Mucosa of rectum (tissue), 2 donors: Measurements from ENCODE around the gene MKS1.

Experiments used
- H3K27ac ChIP-seq, 2 donors: one replicate each; pipeline ENCODE4 v1.7.0; 2013; ENCODE audit warnings: inconsistent platforms in 2 of 2, low read depth in 2 of 2, low read length in 2 of 2
- H3K27me3 ChIP-seq, 2 donors: one replicate each; pipeline ENCODE4 v1.7.0; 2013; ENCODE audit warnings: low read length in 2 of 2; ENCODE audit not compliant: control insufficient read depth in 2 of 2, insufficient read depth in 2 of 2
- H3K36me3 ChIP-seq, 2 donors: one replicate each; pipeline ENCODE4 v1.7.0; 2013; ENCODE audit warnings: low read length in 2 of 2; ENCODE audit not compliant: control insufficient read depth in 2 of 2, insufficient read depth in 2 of 2
- H3K4me1 ChIP-seq, 2 donors: one replicate each; pipeline ENCODE4 v1.7.0; 2013; ENCODE audit warnings: low read length in 2 of 2, mild to moderate bottlenecking in 1 of 2; ENCODE audit not compliant: control insufficient read depth in 2 of 2, insufficient read depth in 2 of 2
- H3K4me3 ChIP-seq, 2 donors: one replicate each; pipeline ENCODE4 v1.7.0; 2013; ENCODE audit warnings: low read length in 2 of 2
- H3K9ac ChIP-seq, 2 donors: one replicate each; pipeline ENCODE4 v1.7.0; 2013; ENCODE audit warnings: low read length in 2 of 2, low read depth in 1 of 2, mild to moderate bottlenecking in 1 of 2
- H3K9me3 ChIP-seq, 2 donors: one replicate each; pipeline ENCODE4 v1.7.0; 2013; ENCODE audit warnings: low read length in 2 of 2; ENCODE audit not compliant: control insufficient read depth in 2 of 2
- donor health status: healthy.
- donor health status: Normal muscosa, but diverticular disease.

The MKS1 gene

GRCh38 chr17:58253082-58253481 is 34.0 kb upstream of the MKS1 start:
- Histone ChIP-seq H3K4me3 (no peak overlapping the region), H3K36me3 (no peaks in the 10 kb centered on the region), H3K9ac (no peak overlapping the region), H3K27ac (no peak overlapping the region), H3K27me3 (peaks cover 8 to 17% of the 10 kb centered on the region in 2 donors), H3K4me1 (peaks cover 0 to 5% of the 10 kb centered on the region in 2 donors), H3K9me3 (no peaks in the 10 kb centered on the region)

DNA sequence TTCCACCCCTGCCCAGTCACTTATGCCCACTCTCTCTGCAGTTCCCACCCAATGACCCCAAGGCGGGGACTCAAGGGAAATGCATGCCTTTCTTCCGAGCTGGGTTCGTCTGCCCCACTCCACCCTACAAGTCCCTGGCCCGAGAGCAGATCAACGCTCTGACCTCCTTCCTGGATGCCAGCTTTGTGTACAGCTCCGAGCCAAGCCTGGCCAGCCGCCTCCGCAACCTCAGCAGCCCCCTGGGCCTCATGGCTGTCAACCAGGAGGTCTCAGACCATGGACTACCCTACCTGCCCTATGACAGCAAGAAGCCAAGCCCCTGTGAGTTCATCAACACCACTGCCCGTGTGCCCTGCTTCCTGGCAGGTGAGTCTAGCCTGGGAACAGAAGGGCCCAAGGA is 33.1 kb upstream of the MKS1 start:
- no peak overlapping the region for H3K27ac ChIP-seq
- H3K9ac ChIP-seq, result no peak overlapping the region
- no peak overlapping the region for H3K4me3 ChIP-seq
- H3K36me3 ChIP-seq, result no peaks in the 10 kb centered on the region
- peaks cover 0 to 5% of the 10 kb centered on the region in 2 donors for H3K4me1 ChIP-seq
- H3K27me3 ChIP-seq, result peaks cover 10 to 17% of the 10 kb centered on the region in 2 donors
- no peaks in the 10 kb centered on the region for H3K9me3 ChIP-seq

GRCh38 chr17:58250344-58251011 is 31.4 kb upstream of the MKS1 start:
- Histone ChIP-seq H3K9me3 (no peaks in the 10 kb centered on the region), H3K27ac (no peak overlapping the region), H3K36me3 (no peaks in the 10 kb centered on the region), H3K4me3 (no peak overlapping the region), H3K27me3 (peaks cover 10 to 22% of the 10 kb centered on the region in 2 donors), H3K4me1 (peaks cover 0 to 5% of the 10 kb centered on the region in 2 donors), H3K9ac (no peak overlapping the region)

- Histone ChIP-seq H3K4me3 (peak overlapping the region; percentile 59), H3K27me3 (peaks cover 7 to 22% of the 10 kb centered on the region in 2 donors), H3K9me3 (no peaks in the 10 kb centered on the region), H3K36me3 (no peaks in the 10 kb centered on the region), H3K9ac (peak overlapping the region in 1 of 2 donors; percentile 6), H3K4me1 (peaks cover 0 to 5% of the 10 kb centered on the region in 2 donors), H3K27ac (no peak overlapping the region)
Observed at GRCh38 chr17:58249270-58250133, 30.4 kb upstream of the MKS1 start.

- Histone ChIP-seq H3K27ac (no peak overlapping the region), H3K27me3 (peaks cover 7 to 22% of the 10 kb centered on the region in 2 donors)
Observed at GRCh38 chr17:58248955-58249269, 29.9 kb upstream of the MKS1 start.

GRCh38 chr17:58247511-58248363 is 28.7 kb upstream of the MKS1 start:
- H3K36me3 ChIP-seq, result no peaks in the 10 kb centered on the region
- peaks cover 12 to 23% of the 10 kb centered on the region in 2 donors for H3K27me3 ChIP-seq
- H3K27ac ChIP-seq, result no peak overlapping the region
- H3K4me1 ChIP-seq, result peaks cover 0 to 5% of the 10 kb centered on the region in 2 donors
- H3K4me3 ChIP-seq, result no peak overlapping the region
- H3K9me3 ChIP-seq, result no peaks in the 10 kb centered on the region
- no peak overlapping the region for H3K9ac ChIP-seq

More at GRCh38 chr17:58248955-58249269, 29.9 kb upstream of the MKS1 start:
- no peak overlapping the region for H3K4me3 ChIP-seq
- H3K9me3 ChIP-seq, result no peaks in the 10 kb centered on the region
- H3K9ac ChIP-seq, result no peak overlapping the region
- H3K4me1 ChIP-seq, result peaks cover 0 to 5% of the 10 kb centered on the region in 2 donors
- no peaks in the 10 kb centered on the region for H3K36me3 ChIP-seq

DNA sequence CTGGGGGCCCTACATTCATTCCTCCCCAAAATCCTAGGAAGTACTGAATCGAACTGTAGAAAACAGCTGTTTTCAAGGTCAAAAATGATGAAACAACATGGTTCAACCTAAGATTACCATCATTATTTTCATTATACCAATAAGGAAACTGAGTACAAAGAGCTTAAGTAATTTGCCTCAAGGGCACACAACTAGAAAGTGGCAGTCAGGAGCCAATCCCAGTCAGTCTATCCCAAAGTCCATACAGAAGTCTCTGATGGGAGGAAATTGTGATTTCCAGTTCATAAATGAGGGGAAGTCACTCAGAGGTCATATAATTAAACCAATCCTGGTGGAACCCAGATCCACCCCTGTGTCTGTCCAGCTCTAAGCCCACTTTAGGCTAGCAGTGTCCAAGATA is 27.7 kb upstream of the MKS1 start:
- no peaks in the 10 kb centered on the region for H3K36me3 ChIP-seq
- H3K27me3 ChIP-seq, result peaks cover 18 to 30% of the 10 kb centered on the region in 2 donors

DNA sequence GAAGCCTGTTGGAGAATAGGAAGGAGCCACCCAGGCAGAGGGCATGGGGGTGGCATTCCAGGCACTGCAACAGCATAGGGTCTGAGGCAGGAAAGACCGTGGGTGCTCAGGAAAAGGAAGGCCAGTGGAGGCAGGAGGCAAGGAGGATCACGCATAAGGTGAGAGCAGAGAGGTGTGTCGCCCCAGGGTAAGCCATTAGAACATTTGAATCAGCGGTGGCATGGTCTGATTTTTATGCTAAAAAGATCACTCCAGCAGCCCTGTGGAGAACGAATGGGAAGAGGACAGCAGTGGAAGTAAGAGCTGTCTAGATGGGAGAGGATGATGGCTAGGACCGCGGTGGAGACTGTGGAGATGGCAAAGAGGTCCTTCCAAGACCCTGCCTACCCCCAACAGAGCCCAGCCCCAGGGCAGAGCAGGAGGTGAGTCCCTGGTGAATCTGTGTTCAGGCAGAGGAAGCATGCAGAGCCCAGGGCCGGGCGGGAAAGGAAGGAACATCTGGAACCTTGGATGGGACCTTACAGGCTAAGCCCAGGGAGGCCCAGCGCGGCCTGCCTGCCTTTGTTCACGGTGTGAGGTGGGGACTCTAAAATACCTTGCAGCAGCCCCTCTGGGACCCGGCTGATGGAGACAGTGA is 27.2 kb upstream of the MKS1 start:
- H3K9ac ChIP-seq, result no peak overlapping the region
- H3K4me1 ChIP-seq, result peaks cover 0 to 5% of the 10 kb centered on the region in 2 donors
- no peaks in the 10 kb centered on the region for H3K36me3 ChIP-seq
- no peak overlapping the region for H3K27ac ChIP-seq
- no peaks in the 10 kb centered on the region for H3K9me3 ChIP-seq
- H3K4me3 ChIP-seq, result no peak overlapping the region
- peaks cover 18 to 35% of the 10 kb centered on the region in 2 donors for H3K27me3 ChIP-seq

More for the DNA sequence above, 27.7 kb upstream of the MKS1 start:
- H3K27ac ChIP-seq, result no peak overlapping the region
- H3K4me3 ChIP-seq, result no peak overlapping the region
- no peaks in the 10 kb centered on the region for H3K9me3 ChIP-seq
- H3K9ac ChIP-seq, result no peak overlapping the region
- peaks cover 0 to 5% of the 10 kb centered on the region in 2 donors for H3K4me1 ChIP-seq

GRCh38 chr17:58245428-58246103 is 26.5 kb upstream of the MKS1 start:
- Histone ChIP-seq H3K4me1 (peaks cover 0 to 5% of the 10 kb centered on the region in 2 donors), H3K27ac (no peak overlapping the region), H3K9me3 (no peaks in the 10 kb centered on the region), H3K4me3 (no peak overlapping the region), H3K9ac (no peak overlapping the region), H3K36me3 (no peaks in the 10 kb centered on the region), H3K27me3 (peaks cover 18 to 34% of the 10 kb centered on the region in 2 donors)
